Endothelial cell of umbilical vein (primary cell): ENCODE results near the gene TBC1D3C.
"Not testable (repeated sequence)": the region's sequence is repeated elsewhere in the genome, so short reads cannot be mapped to it uniquely, and the experiment has no call there.

Source experiments
- CTCF ChIP-seq, 2 donors: IDR thresholded peaks; 1 replicate in 1 of 2; 2 replicates in 1 of 2; pipeline ENCODE4 v1.5.1; 2011; ENCODE audit warnings: low read length in 2 of 2, mild to moderate bottlenecking in 2 of 2, moderate library complexity in 2 of 2, control low read depth in 1 of 2, inconsistent platforms in 1 of 2, low read depth in 1 of 2; ENCODE audit not compliant: insufficient read depth in 1 of 2; ENCODE audit errors: extremely low read depth in 1 of 2
- MYC ChIP-seq: IDR thresholded peaks from one replicate; pipeline ENCODE4 v1.6.1; 2011; ENCODE audit warnings: mild to moderate bottlenecking, low read depth, low read length
- POLR2A ChIP-seq: IDR thresholded peaks from 2 replicates; pipeline ENCODE4 v1.6.1; 2012; ENCODE audit warnings: low read depth, mild to moderate bottlenecking, control low read depth, low read length

GRCh38 chr17:38094059-38094694 is 25.7 kb upstream of the TBC1D3C start:
- not testable (repeated sequence) for TF ChIP-seq CTCF (IDR thresholded peaks at IDR 0.05; ENCODE audit: extremely low read depth in 1 of 2, insufficient read depth in 1 of 2, low read depth in 1 of 2, low read length in 2 of 2); POLR2A; MYC
